GM18858 (cell line): ENCODE results near the gene LHX6.
A peak's percentile ranks its signal among the peaks of the same experiment; 100 is the strongest.

Experiments used
- ATAC-seq: cut with Tn5 transposase; IDR thresholded peaks from one replicate; pipeline ENCODE4 v1.9.1; 2021; ENCODE audit not compliant: unreplicated experiment

The LHX6 gene

DNA sequence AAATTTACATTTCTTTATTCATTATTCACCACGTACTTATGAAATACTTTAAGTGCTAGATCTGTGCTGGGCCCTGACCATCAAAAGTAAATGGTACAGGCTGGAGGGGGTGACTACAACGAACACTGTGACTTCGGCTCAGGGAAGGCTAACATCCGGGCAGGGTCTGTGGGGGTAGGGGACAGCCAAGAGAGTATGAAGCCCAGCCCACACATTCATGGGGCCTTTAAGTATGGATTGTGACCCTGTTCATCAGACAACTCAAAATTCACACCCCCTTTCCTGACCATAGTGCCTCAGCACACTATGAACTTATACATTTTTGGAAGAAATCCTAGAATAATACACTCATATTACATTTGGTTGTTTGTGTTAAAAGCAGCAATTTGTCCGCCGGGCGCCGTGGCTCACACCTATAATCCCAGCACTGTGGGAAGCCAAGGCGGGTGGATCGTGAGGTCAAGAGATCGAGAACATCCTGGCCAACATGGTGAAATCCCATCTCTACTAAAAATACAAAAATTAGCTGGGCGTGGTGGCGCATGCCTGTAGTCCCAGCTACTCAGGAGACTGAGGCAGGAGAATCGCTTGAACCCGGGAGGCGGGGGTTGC lies 35.7 kb downstream of the LHX6 start:
- ATAC-seq = no peak

DNA sequence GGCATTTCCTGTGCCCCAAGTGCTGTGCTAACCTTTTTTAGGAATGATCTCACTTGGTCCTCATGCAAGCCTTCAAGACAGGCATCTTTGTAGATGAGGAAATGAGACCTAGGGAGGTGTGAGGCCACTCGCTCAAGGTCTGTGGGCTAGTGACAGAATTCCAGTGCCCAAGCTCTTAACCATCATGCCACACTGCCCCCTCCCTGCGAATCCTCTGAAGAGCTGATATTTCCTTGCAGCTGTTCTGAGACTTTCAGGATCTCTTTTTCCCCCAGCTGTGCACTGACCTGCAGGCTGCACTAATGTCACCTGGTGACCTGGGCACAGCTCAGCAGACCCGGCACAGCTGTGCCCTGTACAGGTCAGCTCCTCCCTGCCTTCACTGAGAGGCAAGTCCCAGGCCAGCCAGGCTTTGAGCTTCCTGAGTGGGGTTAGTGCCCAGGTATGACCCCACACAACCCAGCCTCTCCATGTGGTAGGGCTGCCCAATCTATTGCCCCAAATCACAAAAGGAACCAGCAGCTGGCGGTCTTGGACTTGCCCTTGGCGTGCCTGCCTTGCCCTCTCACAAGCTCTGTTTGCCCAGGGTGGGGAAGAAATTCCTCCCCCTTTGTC lies 36.4 kb downstream of the LHX6 start:
- ATAC-seq = no peak

DNA sequence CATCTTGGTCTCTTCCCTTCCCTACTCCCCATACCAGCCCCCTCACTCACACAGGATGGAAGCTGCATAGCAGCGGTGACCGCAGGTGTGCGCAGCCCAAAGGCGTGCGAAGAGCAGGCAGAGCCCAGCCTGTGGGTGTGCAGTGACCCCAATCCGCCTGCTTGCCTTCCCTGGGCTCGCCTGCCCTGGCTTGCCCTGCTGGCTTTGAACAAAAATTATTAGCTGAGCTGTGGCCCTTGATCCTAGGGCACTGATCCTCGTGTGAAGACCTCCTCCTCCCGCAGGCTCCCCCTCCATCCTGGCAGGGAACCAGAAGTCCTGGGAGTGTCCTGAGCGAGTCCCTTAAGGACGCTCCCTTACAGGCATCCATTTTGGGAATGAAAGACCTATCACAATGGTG lies 37.2 kb downstream of the LHX6 start:
- no peak for ATAC-seq

DNA sequence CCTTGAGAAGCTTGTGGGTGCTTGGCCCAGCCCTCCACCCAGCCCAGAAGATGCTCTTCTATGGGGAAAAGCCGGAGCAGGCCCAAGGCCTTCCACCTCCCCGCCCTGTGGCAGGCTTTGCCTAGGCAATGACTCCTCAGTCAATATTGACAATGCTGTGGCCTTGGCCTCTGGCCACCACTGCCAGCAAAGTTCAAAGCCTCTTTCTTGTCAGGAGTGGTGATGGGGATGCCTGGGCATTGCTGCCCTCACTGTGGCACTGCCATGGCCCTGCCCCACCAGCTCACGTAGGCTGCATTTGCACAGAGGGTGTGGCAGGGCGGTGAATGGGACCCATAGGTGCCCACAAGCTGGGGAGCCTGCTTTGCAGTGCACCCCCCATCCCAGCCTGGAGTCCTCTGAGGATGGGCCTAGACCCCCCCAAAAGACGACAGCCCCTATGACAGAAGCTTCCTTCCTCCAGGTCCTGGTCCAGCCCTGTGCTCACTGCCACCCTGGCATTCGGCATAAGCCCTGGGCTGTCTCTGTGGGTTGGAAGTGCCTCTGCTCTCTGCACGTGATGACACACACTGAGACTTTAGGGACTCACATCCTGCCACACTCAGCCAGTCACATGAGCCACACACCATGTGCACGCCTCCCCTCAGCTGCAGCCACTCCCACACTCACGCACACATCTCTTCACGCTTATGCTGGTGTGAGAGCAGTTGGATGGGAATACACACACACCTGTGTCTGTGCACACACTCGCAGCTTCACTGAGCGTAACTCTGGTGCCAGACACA lies 38.0 kb downstream of the LHX6 start:
- no peak for ATAC-seq

DNA sequence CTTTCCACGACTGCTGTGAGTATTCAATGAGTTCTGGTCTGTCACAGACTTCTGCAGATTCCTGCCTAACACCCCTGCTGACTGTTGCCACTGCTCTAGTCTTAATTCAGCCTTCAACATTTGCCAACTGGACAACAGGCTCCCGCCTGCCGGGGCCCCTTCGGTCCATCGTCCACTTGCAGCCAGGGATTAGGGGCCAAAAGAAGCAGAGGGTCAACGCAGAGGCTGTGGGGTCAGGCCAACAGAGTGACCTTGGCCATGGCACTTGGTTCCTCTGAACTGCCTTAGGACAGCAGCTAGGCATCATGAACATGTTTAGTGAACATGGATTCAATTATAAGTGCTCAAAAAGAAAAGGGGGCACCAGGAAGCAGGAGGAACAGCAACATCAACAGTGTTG lies 40.4 kb downstream of the LHX6 start:
- no peak for ATAC-seq

DNA sequence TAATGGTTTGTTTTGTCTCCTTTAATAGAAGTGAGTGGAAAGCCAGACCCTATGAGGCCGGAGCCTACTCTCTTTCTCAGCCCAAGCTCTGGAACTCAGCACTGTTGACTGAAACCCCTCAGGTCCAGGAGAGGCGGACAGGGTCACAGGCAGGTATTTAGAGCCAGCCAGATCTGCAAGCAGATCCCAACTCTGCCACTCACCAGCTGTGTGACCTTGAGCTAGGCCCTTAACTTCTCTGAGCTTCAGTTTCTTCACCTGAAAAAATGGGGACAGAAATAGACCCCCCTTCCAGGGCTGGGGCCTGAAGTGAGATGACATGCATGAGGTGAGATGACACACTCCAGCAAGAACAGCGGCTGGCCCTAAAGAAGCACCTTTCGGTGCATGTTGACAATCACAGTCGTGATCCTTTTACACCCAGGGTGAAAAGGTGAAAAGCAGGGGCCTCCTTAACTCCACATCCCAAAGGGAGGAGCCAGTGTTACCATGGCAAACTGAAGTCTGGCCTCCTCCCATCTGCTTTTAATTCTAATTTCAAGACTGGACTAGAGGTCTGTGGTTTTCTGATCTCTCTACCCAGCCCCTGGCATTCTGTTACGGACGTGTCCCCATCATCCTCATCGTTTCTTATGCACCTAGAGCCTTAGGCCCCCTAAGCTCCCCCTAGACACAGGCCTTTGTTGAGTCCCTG lies 41.8 kb downstream of the LHX6 start:
- no peak for ATAC-seq

DNA sequence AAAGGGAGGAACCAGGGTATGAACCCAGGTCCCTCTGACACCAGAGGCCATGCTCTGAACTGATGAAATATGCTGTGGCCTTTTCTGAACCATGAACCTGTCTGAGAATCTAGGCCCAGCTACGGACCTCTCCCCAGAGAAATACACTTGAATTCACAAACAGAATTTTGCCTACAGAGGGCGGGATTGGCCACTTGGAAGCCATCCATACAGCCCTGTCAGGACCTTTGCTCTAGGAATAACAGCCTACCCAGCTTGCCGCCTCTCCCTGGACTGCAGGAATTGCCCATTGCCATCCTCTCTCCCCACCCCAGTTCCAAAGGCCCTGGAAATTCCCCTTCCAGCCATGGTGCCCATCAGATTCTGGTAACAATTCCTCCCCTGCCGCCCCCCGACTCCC lies 42.5 kb downstream of the LHX6 start:
- ATAC-seq = no peak

DNA sequence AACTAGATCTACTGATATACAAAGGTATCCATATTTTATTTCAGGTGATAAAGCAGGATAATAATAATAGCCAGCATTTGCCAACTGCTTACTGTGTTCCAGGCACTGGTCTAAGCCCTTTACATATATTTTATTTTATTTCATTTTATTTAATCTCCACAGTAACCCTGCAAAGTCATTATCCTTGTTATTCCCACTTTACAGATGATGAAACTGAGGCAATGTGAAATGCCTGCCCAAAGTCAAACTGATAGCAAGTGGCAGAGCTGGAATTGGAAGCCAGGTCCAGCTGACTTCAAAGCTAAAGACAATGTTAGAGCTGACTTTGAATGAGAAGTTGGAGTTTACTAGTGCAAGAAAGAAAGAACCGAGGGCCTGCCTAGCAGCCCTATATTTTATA lies 44.2 kb downstream of the LHX6 start:
- no peak for ATAC-seq

DNA sequence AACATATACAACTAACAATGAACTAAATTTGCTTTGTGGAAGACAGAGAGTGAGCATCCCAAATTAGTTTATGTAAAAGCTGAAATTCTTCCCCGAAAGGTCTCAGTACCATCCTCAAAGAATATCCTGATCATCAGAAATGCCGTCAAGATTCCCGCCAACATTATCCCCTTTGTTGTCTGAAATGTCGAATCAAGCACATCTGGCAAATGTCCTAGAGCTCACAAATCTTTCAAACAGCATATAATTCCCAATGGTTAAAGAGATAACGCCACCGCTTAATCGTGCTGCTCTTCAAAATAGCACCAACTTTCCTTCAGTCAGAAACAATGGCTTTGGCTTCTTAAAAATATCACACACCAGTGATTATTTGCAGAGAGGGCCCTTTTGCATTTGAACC lies 45.3 kb downstream of the LHX6 start:
- no peak for ATAC-seq

DNA sequence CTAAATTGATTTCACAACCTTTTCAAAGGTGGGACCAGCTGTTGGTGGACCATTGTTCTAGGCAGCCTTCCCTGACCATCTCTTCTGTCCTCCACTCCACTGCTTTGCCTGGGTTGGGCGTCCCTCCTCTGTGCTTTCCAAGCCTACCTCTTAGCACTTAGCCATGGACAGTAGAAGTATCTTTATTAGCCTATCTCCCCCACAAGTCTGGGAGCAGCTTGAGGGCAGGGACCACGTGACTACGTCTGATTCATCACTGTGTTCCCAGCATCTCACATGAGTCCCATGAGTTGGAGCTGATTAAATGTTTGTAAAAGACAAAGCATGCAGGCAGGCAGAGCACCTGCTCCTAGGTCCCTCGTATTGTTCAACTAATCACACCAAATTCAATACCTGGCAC lies 48.1 kb downstream of the LHX6 start:
- no peak for ATAC-seq

DNA sequence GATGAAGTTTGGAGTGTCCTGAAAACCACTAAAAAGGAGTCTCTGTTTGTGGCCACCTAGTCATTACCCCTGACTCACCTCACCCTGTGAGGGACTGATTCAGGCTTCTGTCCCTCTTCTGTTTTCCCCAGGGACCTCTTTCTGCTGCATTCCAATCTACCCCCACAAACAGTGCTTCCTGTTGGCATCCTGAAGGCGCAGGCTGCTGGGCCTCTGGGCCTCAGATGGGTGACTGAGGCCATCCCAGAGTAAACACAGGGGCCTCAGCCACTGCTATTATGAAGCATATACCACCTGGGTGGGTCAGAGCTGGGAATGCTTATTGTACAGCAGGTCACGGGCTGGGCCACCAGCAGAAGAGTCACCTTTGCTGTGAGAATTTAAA lies 49.1 kb downstream of the LHX6 start:
- ATAC-seq = no peak

DNA sequence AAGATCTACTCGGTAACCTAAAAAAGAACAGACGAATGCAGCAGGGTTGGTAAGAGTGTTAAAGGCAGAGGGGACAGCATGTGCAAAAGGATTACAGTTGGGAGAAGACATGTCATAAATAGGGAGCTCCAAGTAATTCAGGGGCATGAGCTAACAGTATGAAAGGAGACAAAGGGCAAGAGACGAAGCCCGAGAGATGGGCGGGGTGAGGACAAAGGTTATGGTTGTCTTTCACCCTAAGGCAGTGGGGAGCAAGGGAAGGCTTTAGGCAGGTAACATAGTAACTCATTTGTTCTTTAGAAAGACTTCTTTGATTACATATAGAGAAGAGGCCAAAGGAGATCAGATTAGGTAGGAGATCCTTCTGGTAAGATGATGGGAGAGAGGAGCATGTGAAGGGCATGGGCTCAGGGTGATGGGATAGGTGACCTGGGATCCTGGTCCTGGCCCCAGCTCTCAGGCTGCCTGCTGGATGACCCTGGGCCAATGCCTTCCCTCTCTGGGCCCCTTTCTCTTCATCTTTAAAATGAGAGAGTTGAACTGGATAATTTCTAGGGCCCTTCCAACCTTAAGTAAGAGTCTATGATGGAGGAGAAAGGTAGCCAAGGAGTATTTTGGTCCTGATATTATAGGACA lies 49.6 kb downstream of the LHX6 start:
- no peak for ATAC-seq

DNA sequence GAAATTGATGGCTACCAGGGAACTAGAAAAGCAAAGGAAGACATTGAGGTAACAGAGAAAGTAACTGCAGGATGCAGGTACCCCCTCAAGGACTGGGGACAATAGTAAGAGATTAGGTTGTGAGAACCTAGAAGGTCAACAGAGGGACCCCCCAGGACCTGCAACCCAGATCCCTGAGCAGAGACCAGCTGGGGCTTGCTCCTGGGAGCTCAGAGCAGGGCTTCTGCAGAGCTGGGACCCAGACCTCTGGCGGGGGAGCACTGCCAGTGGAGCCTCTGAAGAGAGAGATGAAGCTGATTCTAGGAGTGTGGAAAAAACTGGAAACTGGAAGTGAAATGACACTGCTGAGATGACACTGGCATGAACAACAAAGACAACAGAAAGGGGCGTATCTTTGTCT lies 51.8 kb downstream of the LHX6 start:
- no peak for ATAC-seq

DNA sequence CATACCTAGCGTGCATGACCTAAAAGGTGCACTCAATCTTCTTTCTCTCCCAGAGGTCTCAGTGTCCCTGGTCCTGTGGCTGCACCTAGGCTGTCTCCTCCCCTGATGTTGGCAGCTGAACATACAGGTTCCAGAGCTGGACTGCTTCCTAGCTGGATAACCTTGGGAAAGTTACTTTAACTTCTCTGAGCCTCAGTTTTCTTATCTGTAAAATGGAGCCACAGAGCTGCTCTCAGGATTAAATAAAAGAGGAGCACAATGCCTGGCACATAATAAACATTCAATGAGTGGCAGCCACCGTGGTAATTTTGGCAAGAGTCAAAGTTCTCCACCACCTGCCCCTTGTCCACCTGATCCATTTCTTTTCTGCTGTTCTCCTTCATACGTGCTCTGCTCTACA lies 55.1 kb downstream of the LHX6 start:
- no peak for ATAC-seq

DNA sequence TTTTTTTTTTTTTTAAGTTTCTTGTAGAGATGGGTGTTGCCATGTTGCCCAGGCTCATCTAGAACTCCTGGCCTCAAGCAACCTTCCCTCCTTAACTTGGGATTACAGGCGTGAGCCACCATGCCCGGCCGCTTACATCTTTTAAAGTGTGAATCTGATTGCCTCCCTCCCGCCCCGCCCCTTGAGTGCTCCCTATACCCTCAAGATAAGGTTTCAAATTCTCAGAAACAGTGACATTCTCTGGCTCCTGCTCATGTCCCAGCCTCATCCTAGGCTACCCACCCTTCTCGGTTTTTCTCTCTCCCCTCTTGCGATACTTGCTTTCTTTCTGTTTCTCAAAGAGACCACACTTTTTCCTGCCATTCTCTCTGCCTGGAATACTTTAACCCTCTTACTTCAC lies 56.6 kb downstream of the LHX6 start:
- ATAC-seq = no peak

DNA sequence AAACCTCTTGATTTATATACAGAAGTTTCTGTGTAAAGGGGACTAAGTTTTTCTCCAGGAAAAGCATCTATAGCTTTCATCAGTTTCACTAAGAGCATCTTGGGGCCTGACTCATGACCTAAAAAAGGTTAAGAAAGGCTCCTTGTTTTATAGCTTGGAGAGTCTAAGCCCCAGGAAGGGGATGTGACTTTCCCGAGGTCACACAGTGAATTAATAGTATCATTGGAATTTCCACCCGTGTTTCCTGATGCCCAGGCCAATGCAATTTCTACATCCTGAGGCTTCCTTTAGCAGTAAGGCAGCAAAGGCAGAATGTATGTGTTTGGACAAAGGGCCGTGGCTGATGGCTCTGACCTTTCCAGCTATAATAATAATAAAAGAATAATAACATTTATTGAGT lies 60.4 kb downstream of the LHX6 start:
- no peak for ATAC-seq

DNA sequence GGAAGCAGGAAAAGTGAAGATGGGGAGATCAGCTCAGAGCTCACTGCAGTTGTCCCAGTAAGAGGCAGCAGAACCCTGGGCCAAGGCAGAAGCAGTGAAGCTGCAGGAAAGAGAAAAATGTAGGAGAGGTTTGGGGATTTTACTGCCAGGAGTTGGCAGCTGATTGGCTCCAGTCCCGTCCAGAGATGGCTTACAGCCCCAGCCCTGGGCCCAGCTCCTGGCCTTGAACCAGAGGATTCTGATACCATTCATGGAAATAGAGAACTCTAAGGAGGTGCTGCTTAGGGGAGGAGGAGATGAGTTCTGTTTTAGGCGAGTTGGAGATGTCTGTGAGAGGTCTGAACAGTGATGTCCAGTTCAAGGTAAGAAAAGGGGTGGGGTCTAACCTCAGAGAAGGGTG lies 64.5 kb downstream of the LHX6 start:
- ATAC-seq = no peak

DNA sequence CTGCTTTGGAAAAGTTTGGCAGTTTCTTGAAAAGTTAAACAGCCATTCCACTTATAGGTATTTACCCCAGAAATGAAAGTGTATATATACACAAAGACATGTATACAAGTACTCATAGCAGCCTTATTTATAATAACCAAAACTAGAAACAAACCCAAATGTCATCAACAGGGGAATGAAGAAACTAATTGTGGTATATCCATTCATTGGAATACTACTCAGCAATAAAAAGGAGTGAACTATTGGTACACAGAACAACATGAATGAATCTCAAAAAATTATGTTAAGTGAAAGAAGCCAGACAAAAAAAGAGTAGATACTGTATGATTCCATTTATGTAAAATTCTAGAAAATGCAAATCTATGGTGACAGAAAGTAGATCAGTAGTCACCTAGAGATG lies 66.3 kb downstream of the LHX6 start:
- no peak for ATAC-seq

DNA sequence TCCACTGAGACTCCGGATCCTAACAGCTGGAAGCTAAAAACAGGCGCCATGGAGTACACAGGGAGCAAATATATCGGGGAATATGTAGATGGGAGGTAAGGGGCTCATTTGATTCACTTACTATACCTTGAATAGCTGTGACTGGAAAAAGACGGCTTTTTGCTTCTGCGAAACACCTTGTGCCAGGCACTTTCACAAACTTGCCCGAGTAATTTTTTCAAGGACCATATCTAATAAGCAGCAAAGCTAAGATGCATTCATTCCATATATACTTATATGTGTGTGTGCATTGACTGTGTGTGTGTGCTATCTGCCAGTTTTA lies 68.9 kb downstream of the LHX6 start:
- ATAC-seq = no peak

DNA sequence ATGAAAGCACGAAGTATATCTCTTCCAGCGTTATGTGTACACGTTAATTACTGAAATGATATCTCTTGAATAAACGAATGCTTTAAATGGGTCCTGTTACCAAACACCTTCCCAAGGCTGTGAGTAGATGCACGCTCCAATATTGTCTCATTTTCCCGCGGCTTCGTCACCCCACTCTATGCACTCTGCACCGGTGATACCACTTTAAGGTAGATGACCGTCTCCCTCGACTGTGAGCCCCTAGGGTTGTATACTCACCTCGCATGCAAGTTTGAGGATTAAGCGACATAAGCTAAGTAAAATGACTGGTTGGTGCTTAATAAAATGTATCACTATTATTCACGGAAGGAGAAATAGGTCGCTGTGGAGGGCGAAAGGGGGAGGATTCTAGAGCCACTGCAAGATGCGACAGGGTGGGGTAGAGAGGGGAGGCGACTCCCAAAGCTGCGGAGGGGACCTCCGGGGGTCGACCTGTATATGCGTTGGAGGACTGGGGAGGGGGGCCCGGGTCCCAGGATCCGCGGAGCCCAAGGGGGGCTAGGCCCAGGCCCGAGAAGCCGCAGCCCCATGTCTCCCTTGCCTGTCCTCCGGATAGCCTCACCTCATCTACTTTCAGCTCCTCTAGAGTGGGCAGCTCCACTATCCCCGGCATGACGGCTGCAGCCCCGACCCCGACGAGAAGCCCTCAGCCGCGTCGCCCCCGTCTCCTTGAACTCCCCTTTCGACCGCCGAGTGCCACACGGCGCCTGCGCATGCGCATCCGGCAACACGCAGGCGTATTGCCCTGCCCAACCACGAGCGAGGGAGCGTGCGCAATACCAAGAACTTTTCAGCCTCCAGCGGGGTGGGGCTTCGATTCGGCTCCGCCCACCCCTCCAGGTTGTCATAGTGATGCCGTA lies 69.5 kb downstream of the LHX6 start, which contains the start of the genes MORN5 and NDUFA8:
Gene MORN5, plus strand, starts transcription at position 883 of the 899 bp plus-strand sequence. CDS start 65 bp downstream, outside the sequence.
Gene NDUFA8, minus strand, starts transcription at position 754 of the 899 bp plus-strand sequence. Its CDS starts 102 bp downstream, at position 652.
- ATAC-seq = peak; percentile 79
